Mesothelial cell of epicardium (in vitro differentiated cells): ENCODE data around the gene FXYD6. TPM values are rescaled to one million over a fixed set of nuclear protein-coding genes. Genes with fewer than 3 reads are reported as not detected.

ENCODE experiments used
- DNase-seq, 2 experiments: peaks; one replicate each; pipeline ENCODE4 v3.0.0; 2021; ENCODE audit warnings: low spot score in 2 of 2; ENCODE audit not compliant: unreplicated experiment in 2 of 2
- H3K27ac Mint-ChIP-seq: 2 replicates; pipeline ENCODE4 v1.8.0; 2021; ENCODE audit warnings: mixed read lengths
- H3K27me3 Mint-ChIP-seq: 2 replicates; pipeline ENCODE4 v1.8.0; 2021; ENCODE audit warnings: low read depth, mixed read lengths
- H3K36me3 Mint-ChIP-seq: 2 replicates; pipeline ENCODE4 v1.8.0; 2021; ENCODE audit warnings: mixed read lengths
- H3K4me1 Mint-ChIP-seq: 2 replicates; pipeline ENCODE4 v1.8.0; 2021; ENCODE audit warnings: mixed read lengths
- H3K4me3 Mint-ChIP-seq: 2 replicates; pipeline ENCODE4 v1.8.0; 2021; ENCODE audit warnings: mild to moderate bottlenecking, moderate library complexity, mixed read lengths
- H3K9me3 Mint-ChIP-seq: 2 replicates; pipeline ENCODE4 v1.8.0; 2021; ENCODE audit warnings: mixed read lengths
- total RNA-seq: library from RNA; stranded (reverse); gene quantifications from 3 replicates; pipeline ENCODE4 v1.2.1, GENCODE V29; 2021
- TF ChIP-seq, protein P1 (sequence below): fragments of 200-600 bp; sonication (generic); IDR thresholded peaks from one replicate; pipeline ENCODE4 v1.5.0; 2021; ENCODE audit warnings: antibody characterized with exemption; ENCODE audit not compliant: unreplicated experiment

FXYD6 gene
- total RNA-seq, 1 donor from 2014 or later, result 116 TPM

DNA sequence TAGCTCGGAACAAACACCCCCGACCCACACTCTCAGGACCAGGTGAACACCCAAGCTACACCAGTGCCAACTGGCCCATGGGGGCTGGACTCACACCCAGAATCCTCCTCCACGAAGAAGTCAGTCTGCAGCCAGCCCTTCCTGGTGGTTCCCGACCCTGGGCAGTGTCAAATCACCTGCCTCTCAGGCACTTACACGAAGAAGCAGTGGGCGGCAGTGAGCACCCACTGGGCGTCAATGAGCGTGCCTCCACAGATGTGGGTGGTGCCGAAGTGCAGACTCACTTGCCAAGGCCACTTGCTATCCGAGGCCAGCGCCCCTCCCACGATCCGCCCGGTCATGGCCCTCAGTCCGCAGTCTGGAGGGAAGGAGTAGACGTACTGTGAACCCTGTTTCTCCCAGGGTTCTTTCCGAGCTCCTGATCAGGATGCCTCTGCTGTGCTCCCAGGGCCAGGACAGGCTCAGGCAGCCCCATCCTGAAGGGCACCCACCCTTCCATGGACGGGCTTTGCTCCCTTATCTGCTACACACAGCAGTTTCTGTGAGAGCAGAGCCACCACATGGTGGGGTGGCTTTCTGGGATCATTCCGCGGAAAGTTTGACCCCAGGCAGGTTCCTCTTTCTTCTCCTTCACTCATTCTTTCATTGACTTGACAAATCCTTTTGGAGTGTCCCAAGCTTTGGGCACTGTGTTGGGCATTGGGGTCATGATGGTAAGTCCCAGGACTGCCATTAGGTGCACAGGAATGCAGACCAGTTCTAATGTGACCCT, 33.3 kb upstream of the FXYD6 start:
- peaks cover 25% of the 10 kb centered on the region for H3K4me1 Mint-ChIP-seq
- H3K27me3 Mint-ChIP-seq, result peaks cover 1% of the 10 kb centered on the region
- peaks cover 7% of the 10 kb centered on the region for H3K36me3 Mint-ChIP-seq
- no peaks in the 10 kb centered on the region for H3K9me3 Mint-ChIP-seq
- no peak overlapping the region for H3K4me3 Mint-ChIP-seq
- TF ChIP-seq, protein P1, sequence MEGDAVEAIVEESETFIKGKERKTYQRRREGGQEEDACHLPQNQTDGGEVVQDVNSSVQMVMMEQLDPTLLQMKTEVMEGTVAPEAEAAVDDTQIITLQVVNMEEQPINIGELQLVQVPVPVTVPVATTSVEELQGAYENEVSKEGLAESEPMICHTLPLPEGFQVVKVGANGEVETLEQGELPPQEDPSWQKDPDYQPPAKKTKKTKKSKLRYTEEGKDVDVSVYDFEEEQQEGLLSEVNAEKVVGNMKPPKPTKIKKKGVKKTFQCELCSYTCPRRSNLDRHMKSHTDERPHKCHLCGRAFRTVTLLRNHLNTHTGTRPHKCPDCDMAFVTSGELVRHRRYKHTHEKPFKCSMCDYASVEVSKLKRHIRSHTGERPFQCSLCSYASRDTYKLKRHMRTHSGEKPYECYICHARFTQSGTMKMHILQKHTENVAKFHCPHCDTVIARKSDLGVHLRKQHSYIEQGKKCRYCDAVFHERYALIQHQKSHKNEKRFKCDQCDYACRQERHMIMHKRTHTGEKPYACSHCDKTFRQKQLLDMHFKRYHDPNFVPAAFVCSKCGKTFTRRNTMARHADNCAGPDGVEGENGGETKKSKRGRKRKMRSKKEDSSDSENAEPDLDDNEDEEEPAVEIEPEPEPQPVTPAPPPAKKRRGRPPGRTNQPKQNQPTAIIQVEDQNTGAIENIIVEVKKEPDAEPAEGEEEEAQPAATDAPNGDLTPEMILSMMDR, result no peak
- H3K27ac Mint-ChIP-seq, result no peak overlapping the region
- DNase-seq, result peak in 1 of 2 experiments; percentile 25

DNA sequence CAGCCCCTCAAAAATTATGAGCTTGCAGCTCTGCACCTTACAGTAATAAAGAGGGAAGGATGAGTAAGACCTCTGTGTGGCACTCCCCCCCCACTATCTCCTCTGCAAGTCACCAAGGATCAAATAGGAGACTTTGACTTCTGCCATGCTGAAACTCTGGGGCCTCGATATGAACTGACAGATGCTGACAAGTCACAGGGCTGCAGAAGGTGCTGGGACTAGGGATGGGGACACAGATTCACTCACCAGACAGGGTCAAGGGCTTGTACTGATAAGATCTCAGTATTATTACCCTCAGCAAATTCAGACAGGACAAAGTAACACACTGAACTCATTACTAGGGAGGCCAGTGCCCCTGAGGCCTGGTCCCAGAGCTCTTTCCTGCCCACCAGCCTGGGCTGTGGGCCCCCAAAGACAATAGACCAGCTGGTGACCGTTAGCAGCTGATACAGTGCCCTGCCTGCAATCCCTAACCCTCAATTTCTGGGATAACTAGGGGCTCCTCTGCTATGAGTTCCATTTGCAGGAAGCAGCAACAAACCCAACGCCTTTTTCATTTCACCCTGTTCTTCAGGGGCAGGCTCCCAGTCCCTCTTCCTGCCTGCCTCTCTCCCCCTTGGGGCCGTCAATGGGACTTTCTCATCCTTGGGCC, 32.6 kb upstream of the FXYD6 start:
- Mint-ChIP-seq H3K4me3 (no peak overlapping the region), H3K9me3 (no peaks in the 10 kb centered on the region)
- no peak for DNase-seq

DNA sequence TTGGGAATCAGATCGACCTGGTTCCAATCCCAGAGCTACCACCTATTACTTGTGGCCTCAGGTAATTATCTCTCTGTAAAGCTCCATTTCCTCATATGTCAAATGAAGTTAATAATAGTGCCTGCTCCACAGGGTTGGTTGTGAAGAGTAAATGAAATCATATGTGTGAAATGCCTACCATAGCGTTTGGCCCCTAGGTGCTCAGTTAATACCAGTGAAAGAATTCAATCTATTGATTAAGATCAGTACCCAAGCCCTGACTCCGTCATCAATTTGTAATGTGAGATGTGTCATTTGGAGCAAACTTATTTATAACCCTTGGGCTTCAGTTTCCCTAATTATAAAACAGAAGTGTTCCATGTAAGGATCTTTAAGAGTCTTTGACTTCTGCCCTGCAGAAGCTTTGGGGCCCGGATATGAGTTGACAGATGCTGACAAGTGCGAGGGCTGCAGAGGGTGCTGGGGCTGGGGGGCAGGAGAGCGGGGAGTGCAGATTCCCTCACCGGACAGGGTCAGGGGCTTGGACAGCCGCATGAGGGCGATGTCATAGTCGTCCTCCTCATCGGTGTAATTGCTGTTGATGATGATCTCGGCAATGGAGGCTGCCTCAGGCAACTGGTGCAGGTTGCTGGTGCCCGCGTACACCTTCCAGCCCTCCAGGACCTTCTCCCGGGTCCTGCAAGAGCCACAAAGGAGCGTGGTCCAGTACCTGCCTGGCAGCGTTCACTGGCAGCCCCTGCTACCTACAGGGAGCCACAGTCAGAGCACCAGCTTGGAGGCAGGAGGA, 31.8 kb upstream of the FXYD6 start:
- Mint-ChIP-seq H3K27ac (no peak overlapping the region), H3K9me3 (no peaks in the 10 kb centered on the region), H3K27me3 (no peaks in the 10 kb centered on the region), H3K36me3 (peaks cover 7% of the 10 kb centered on the region), H3K4me3 (no peak overlapping the region), H3K4me1 (peaks cover 16% of the 10 kb centered on the region)
- DNase-seq, result no peak
- TF ChIP-seq, protein P1, result no peak

More for the DNA sequence above, 32.6 kb upstream of the FXYD6 start:
- Mint-ChIP-seq H3K27ac (no peak overlapping the region), H3K36me3 (peaks cover 7% of the 10 kb centered on the region), H3K27me3 (peaks cover under 1% of the 10 kb centered on the region), H3K4me1 (peaks cover 18% of the 10 kb centered on the region)
- TF ChIP-seq, protein P1, result no peak

DNA sequence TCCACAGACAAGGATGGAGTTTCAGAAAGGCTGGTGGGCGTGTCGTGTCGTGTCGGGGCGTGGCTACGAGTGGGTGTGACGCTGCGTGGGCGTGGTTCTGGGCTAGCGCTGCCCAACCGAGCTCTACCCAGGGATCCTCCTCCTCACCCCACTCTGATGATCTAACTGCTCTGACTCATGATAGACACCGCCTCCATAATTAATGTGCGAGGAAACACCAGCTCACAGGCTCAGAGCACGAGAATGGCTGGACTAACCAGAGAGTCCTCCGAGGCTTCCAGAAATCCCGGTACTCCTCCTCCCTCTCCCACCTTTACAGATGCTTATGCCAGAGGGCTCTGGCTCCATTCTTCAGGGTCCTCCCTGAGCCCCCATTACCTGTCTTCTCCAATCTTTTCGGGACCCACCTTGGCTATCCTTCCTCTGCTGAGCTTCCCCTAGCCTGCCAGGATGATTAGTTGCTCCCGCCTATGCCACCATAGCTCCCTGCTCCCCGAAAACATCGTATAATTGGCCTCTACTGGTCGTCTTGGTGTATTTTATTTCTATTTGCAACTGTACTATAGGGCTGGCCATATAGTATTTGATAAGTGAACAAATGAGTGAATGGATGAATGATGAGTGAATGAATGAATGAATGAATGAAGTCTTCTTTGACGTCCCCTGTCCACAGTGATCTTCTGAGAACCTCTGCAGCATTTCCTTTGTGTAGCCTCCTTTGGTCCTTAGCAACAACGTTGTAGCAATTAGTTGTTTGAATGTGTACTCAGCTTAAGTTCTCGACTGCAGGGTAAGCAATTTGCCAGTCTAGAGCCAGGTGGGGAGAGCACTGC, 31.0 kb upstream of the FXYD6 start:
- H3K4me3 Mint-ChIP-seq, result no peak overlapping the region
- no peaks in the 10 kb centered on the region for H3K9me3 Mint-ChIP-seq
- DNase-seq, result peak; percentile 75 to 91
- no peaks in the 10 kb centered on the region for H3K27me3 Mint-ChIP-seq
- H3K36me3 Mint-ChIP-seq, result peaks cover 7% of the 10 kb centered on the region
- H3K27ac Mint-ChIP-seq, result peak overlapping the region; percentile 76
- TF ChIP-seq, protein P1, result no peak
- H3K4me1 Mint-ChIP-seq, result peaks cover 16% of the 10 kb centered on the region

DNA sequence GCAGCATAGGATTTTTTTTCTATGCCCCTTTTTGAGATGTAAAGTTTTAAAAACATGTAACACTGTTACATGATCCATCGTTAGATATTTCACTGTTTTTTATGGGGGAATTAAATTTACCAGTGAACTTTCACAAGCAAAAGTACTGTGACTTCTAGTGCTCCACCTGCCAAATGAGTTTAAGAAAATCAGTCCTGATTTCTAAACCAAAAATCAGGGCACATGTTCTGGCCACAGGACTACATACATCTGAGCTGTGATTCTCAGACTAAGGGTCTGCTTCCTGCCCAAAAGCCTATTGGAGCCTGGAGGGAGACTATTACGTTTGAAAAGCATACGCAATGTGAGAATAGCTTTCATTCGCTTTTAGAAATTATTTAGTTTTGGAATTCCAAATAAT, 30.3 kb upstream of the FXYD6 start:
- Mint-ChIP-seq H3K9me3 (no peaks in the 10 kb centered on the region), H3K4me3 (no peak overlapping the region), H3K4me1 (peaks cover 16% of the 10 kb centered on the region), H3K27me3 (no peaks in the 10 kb centered on the region), H3K27ac (peak overlapping the region; percentile 43), H3K36me3 (peaks cover 7% of the 10 kb centered on the region)
- DNase-seq, result no peak
- TF ChIP-seq, protein P1, result no peak
